GM18519 (cell line): Measurements from ENCODE around the gene PVR.
"Not testable (repeated sequence)": the region's sequence is repeated elsewhere in the genome, so short reads cannot be mapped to it uniquely, and the experiment has no call there.

Experiments used
- ATAC-seq: cut with Tn5 transposase; IDR thresholded peaks from one replicate; pipeline ENCODE4 v1.9.1; 2021; ENCODE audit warnings: mild to moderate bottlenecking, moderate library complexity; ENCODE audit not compliant: unreplicated experiment, low FRiP score

Gene PVR

GRCh38 chr19:44668985-44669764, 25.5 kb downstream of the PVR start:
- ATAC-seq: no peak

- not testable (repeated sequence) for ATAC-seq
Observed at GRCh38 chr19:44670027-44670426, 26.3 kb downstream of the PVR start.

GRCh38 chr19:44671400-44671799, 27.7 kb downstream of the PVR start, which contains the start of gene CEACAM19:
CEACAM19 (plus strand) TSS chr19:44671482; CDS start chr19:44671932, 450 bp downstream.
- ATAC-seq: no peak

GRCh38 chr19:44672226-44672625, 28.5 kb downstream of the PVR start:
- ATAC-seq: no peak

- no peak for ATAC-seq
Observed at GRCh38 chr19:44673510-44673909, 29.8 kb downstream of the PVR start.

- no peak for ATAC-seq
Observed at GRCh38 chr19:44675521-44675920, 31.8 kb downstream of the PVR start.

- no peak for ATAC-seq
Observed at GRCh38 chr19:44677019-44677811, 33.5 kb downstream of the PVR start.

GRCh38 chr19:44680536-44680935, 36.8 kb downstream of the PVR start:
- ATAC-seq: no peak

GRCh38 chr19:44681992-44682790, 38.5 kb downstream of the PVR start:
- no peak for ATAC-seq

GRCh38 chr19:44682807-44683206, 39.1 kb downstream of the PVR start:
- ATAC-seq: no peak

GRCh38 chr19:44683434-44684210, 39.9 kb downstream of the PVR start:
- no peak for ATAC-seq

GRCh38 chr19:44684396-44684795, 40.7 kb downstream of the PVR start:
- not testable (repeated sequence) for ATAC-seq

GRCh38 chr19:44684892-44685863, 41.5 kb downstream of the PVR start:
- ATAC-seq: no peak

- ATAC-seq: no peak
Observed at GRCh38 chr19:44685877-44686276, 42.2 kb downstream of the PVR start.

- ATAC-seq: no peak
Observed at GRCh38 chr19:44686896-44687295, 43.2 kb downstream of the PVR start.

- ATAC-seq: no peak
Observed at GRCh38 chr19:44687888-44688287, 44.2 kb downstream of the PVR start.

- ATAC-seq: no peak
Observed at GRCh38 chr19:44689290-44690130, 45.8 kb downstream of the PVR start.

GRCh38 chr19:44690131-44690440, 46.4 kb downstream of the PVR start:
- no peak for ATAC-seq
